Mucosa of rectum (tissue), 2 donors: ENCODE results near the gene ZFAND5.

ENCODE experiments used
- H3K27ac ChIP-seq, 2 donors: one replicate each; pipeline ENCODE4 v1.7.0; 2013; ENCODE audit warnings: inconsistent platforms in 2 of 2, low read depth in 2 of 2, low read length in 2 of 2
- H3K27me3 ChIP-seq, 2 donors: one replicate each; pipeline ENCODE4 v1.7.0; 2013; ENCODE audit warnings: low read length in 2 of 2; ENCODE audit not compliant: control insufficient read depth in 2 of 2, insufficient read depth in 2 of 2
- H3K36me3 ChIP-seq, 2 donors: one replicate each; pipeline ENCODE4 v1.7.0; 2013; ENCODE audit warnings: low read length in 2 of 2; ENCODE audit not compliant: control insufficient read depth in 2 of 2, insufficient read depth in 2 of 2
- H3K4me1 ChIP-seq, 2 donors: one replicate each; pipeline ENCODE4 v1.7.0; 2013; ENCODE audit warnings: low read length in 2 of 2, mild to moderate bottlenecking in 1 of 2; ENCODE audit not compliant: control insufficient read depth in 2 of 2, insufficient read depth in 2 of 2
- H3K4me3 ChIP-seq, 2 donors: one replicate each; pipeline ENCODE4 v1.7.0; 2013; ENCODE audit warnings: low read length in 2 of 2
- H3K9ac ChIP-seq, 2 donors: one replicate each; pipeline ENCODE4 v1.7.0; 2013; ENCODE audit warnings: low read length in 2 of 2, low read depth in 1 of 2, mild to moderate bottlenecking in 1 of 2
- H3K9me3 ChIP-seq, 2 donors: one replicate each; pipeline ENCODE4 v1.7.0; 2013; ENCODE audit warnings: low read length in 2 of 2; ENCODE audit not compliant: control insufficient read depth in 2 of 2
- donor health status: healthy.
- donor health status: Normal muscosa, but diverticular disease.

Gene ZFAND5

GRCh38 chr9:72352911-72353388, 12.1 kb downstream of the ZFAND5 start:
- peaks cover 4 to 18% of the 10 kb centered on the region in 2 donors for H3K4me1 ChIP-seq
- H3K27ac ChIP-seq = no peak overlapping the region
- no peak overlapping the region for H3K9ac ChIP-seq
- H3K27me3 ChIP-seq = no peaks in the 10 kb centered on the region
- no peaks in the 10 kb centered on the region for H3K9me3 ChIP-seq
- peaks cover 24 to 34% of the 10 kb centered on the region in 2 donors for H3K36me3 ChIP-seq
- no peak overlapping the region for H3K4me3 ChIP-seq

- Histone ChIP-seq H3K27ac (no peak overlapping the region), H3K36me3 (peaks cover 22 to 27% of the 10 kb centered on the region in 2 donors)
Observed at GRCh38 chr9:72351538-72352453, 13.2 kb downstream of the ZFAND5 start.

GRCh38 chr9:72349911-72350310, 15.1 kb downstream of the ZFAND5 start:
- Histone ChIP-seq H3K27me3 (no peaks in the 10 kb centered on the region), H3K4me3 (no peak overlapping the region), H3K9me3 (no peaks in the 10 kb centered on the region), H3K27ac (no peak overlapping the region), H3K4me1 (peaks cover 0 to 4% of the 10 kb centered on the region in 2 donors), H3K9ac (no peak overlapping the region), H3K36me3 (peaks cover 7 to 12% of the 10 kb centered on the region in 2 donors)

More at GRCh38 chr9:72351538-72352453, 13.2 kb downstream of the ZFAND5 start:
- Histone ChIP-seq H3K4me1 (peaks cover 4 to 13% of the 10 kb centered on the region in 2 donors), H3K9ac (no peak overlapping the region), H3K27me3 (no peaks in the 10 kb centered on the region), H3K4me3 (no peak overlapping the region), H3K9me3 (no peaks in the 10 kb centered on the region)

- H3K4me3 ChIP-seq = no peak overlapping the region
- peaks cover 0 to 4% of the 10 kb centered on the region in 2 donors for H3K4me1 ChIP-seq
- peaks cover under 1 to 5% of the 10 kb centered on the region in 2 donors for H3K36me3 ChIP-seq
- H3K9me3 ChIP-seq = no peaks in the 10 kb centered on the region
- no peaks in the 10 kb centered on the region for H3K27me3 ChIP-seq
- H3K9ac ChIP-seq = no peak overlapping the region
- H3K27ac ChIP-seq = no peak overlapping the region
Observed at GRCh38 chr9:72349240-72349639, 15.8 kb downstream of the ZFAND5 start.

- no peaks in the 10 kb centered on the region for H3K27me3 ChIP-seq
- H3K4me3 ChIP-seq = no peak overlapping the region
- H3K27ac ChIP-seq = no peak overlapping the region
- no peaks in the 10 kb centered on the region for H3K36me3 ChIP-seq
- no peak overlapping the region for H3K9ac ChIP-seq
- H3K9me3 ChIP-seq = no peaks in the 10 kb centered on the region
- H3K4me1 ChIP-seq = no peaks in the 10 kb centered on the region
Observed at GRCh38 chr9:72346333-72346732, 18.7 kb downstream of the ZFAND5 start.

GRCh38 chr9:72338631-72339030, 26.4 kb downstream of the ZFAND5 start:
- Histone ChIP-seq H3K27ac (no peak overlapping the region), H3K9me3 (no peaks in the 10 kb centered on the region), H3K27me3 (no peaks in the 10 kb centered on the region), H3K4me1 (no peaks in the 10 kb centered on the region), H3K4me3 (no peak overlapping the region), H3K36me3 (peaks cover 0 to 2% of the 10 kb centered on the region in 2 donors), H3K9ac (no peak overlapping the region)

GRCh38 chr9:72337286-72337685, 27.7 kb downstream of the ZFAND5 start:
- Histone ChIP-seq H3K9me3 (no peaks in the 10 kb centered on the region), H3K9ac (no peak overlapping the region), H3K27ac (no peak overlapping the region), H3K4me1 (no peaks in the 10 kb centered on the region), H3K4me3 (no peak overlapping the region), H3K27me3 (no peaks in the 10 kb centered on the region), H3K36me3 (peaks cover 0 to 2% of the 10 kb centered on the region in 2 donors)

- Histone ChIP-seq H3K4me1 (no peaks in the 10 kb centered on the region), H3K9ac (no peak overlapping the region), H3K4me3 (no peak overlapping the region), H3K36me3 (peaks cover 0 to 2% of the 10 kb centered on the region in 2 donors), H3K27ac (no peak overlapping the region), H3K27me3 (no peaks in the 10 kb centered on the region), H3K9me3 (no peaks in the 10 kb centered on the region)
Observed at GRCh38 chr9:72334658-72335337, 30.2 kb downstream of the ZFAND5 start.

GRCh38 chr9:72333709-72334108, 31.3 kb downstream of the ZFAND5 start:
- Histone ChIP-seq H3K9me3 (no peaks in the 10 kb centered on the region), H3K4me1 (no peaks in the 10 kb centered on the region), H3K9ac (no peak overlapping the region), H3K4me3 (no peak overlapping the region), H3K36me3 (peaks cover 0 to 2% of the 10 kb centered on the region in 2 donors), H3K27me3 (no peaks in the 10 kb centered on the region), H3K27ac (no peak overlapping the region)

- Histone ChIP-seq H3K4me1 (no peaks in the 10 kb centered on the region), H3K27me3 (no peaks in the 10 kb centered on the region), H3K9ac (no peak overlapping the region), H3K36me3 (peaks cover 0 to 2% of the 10 kb centered on the region in 2 donors), H3K4me3 (no peak overlapping the region), H3K27ac (no peak overlapping the region), H3K9me3 (no peaks in the 10 kb centered on the region)
Observed at GRCh38 chr9:72333197-72333596, 31.8 kb downstream of the ZFAND5 start.
